Measurements from ENCODE around the gene OGFOD3. TPM values are rescaled to one million over a fixed set of nuclear protein-coding genes. Genes with fewer than 3 reads are reported as not detected.

The OGFOD3 gene
- total RNA-seq, 1 donor from 2014 or later = 25.5 TPM

- Histone ChIP-seq H3K4me3 (no peak overlapping the region), H3K27me3 (no peaks in the 10 kb centered on the region), H3K27ac (no peak overlapping the region), H3K36me3 (peaks cover 0 to 6% of the 10 kb centered on the region in 2 donors), H3K9me3 (no peaks in the 10 kb centered on the region), H3K4me1 (peaks cover 16% of the 10 kb centered on the region)
- no peak for DNase-seq (ENCODE audit: extremely low spot score in 2 of 2)
- intact Hi-C loops (cut with DNase I) = no loop called here
- TF ChIP-seq CTCF (IDR thresholded peaks at IDR 0.05) (no peak), POLR2AphosphoS5 (IDR thresholded peaks at IDR 0.05; ENCODE audit: insufficient read depth in 1 of 2, low read depth in 1 of 2) (no peak), POLR2A (IDR thresholded peaks at IDR 0.05) (no peak)
These were observed 28.1 kb downstream of the OGFOD3 start for GRCh38 chr17:82390015-82390859.

GRCh38 chr17:82389379-82389778 lies 29.0 kb downstream of the OGFOD3 start:
- Histone ChIP-seq H3K9me3 (no peaks in the 10 kb centered on the region), H3K27me3 (no peaks in the 10 kb centered on the region), H3K4me3 (no peak overlapping the region), H3K4me1 (peaks cover 25% of the 10 kb centered on the region), H3K36me3 (peaks cover 0 to 6% of the 10 kb centered on the region in 2 donors), H3K27ac (no peak overlapping the region)
- DNase-seq (ENCODE audit: extremely low spot score in 2 of 2) = no peak
- intact Hi-C loops (cut with DNase I) = no loop called here
- no peak for TF ChIP-seq CTCF (IDR thresholded peaks at IDR 0.05)
- TF ChIP-seq POLR2A (IDR thresholded peaks at IDR 0.05) = no peak
- no peak for TF ChIP-seq POLR2AphosphoS5 (IDR thresholded peaks at IDR 0.05; ENCODE audit: insufficient read depth in 1 of 2, low read depth in 1 of 2)

DNA sequence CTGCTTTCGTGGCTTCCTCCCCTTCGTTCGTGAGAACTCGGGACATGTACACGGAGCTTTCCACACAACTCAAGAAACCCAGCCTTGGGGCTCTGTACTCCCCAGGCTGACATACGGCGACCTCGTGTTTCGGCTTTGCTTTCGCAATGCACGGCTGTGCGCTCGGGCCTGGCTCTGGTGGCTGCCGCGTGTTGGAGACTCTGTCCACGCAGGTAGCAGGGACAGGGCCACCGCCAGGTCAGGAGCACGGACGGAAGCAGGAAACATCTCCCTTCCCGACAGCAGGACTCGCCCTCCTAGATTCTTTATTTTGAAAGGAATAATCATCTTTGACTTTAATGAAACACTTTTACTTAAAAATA lies 29.5 kb downstream of the OGFOD3 start:
- peaks cover 0 to 6% of the 10 kb centered on the region in 2 donors for H3K36me3 ChIP-seq
- H3K9me3 ChIP-seq = no peaks in the 10 kb centered on the region
- intact Hi-C loops (cut with DNase I) = no loop called here
- no peak for TF ChIP-seq CTCF (IDR thresholded peaks at IDR 0.05)
- DNase-seq (ENCODE audit: extremely low spot score in 2 of 2) = no peak
- H3K4me3 ChIP-seq = no peak overlapping the region
- peaks cover 28% of the 10 kb centered on the region for H3K4me1 ChIP-seq
- no peaks in the 10 kb centered on the region for H3K27me3 ChIP-seq
- no peak overlapping the region for H3K27ac ChIP-seq

DNA sequence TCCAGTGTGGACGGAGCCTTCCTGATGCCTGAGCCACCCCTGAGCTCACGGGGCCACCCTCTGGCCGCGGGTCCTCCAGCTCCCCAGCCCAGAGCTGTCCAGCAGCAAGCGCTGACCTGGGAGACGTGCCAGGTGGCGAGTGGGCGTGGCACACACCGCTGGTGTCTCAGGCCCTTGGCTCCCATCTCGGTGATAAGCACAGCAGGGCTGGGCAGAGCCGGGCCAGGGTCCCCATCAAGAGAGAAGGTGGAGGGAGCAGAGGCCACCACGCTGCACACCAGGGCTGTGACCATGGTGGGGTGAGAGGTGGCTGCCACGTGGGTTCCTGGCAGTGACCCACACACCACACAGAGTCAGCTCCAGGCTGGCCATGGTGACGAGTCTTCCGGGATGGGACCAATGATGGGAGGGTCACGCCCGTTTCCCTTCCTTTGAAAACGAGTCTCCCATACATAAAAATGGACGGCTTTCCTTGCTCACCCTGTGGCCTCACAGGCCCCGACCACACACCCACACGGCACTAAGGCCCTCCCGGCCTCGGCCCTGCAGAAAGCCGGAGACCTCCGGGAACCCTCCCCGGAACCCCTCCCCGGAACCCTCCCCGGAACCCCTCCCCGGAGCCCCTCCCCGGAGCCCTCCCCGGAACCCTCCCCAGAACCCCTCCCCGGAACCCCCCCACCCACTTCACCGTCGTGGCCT lies 30.0 kb downstream of the OGFOD3 start:
- Histone ChIP-seq H3K4me3 (no peak overlapping the region), H3K27me3 (no peaks in the 10 kb centered on the region), H3K36me3 (peaks cover 0 to 6% of the 10 kb centered on the region in 2 donors), H3K4me1 (peaks cover 28% of the 10 kb centered on the region), H3K27ac (no peak overlapping the region), H3K9me3 (no peaks in the 10 kb centered on the region)
- no peak for TF ChIP-seq POLR2A (IDR thresholded peaks at IDR 0.05)
- TF ChIP-seq POLR2AphosphoS5 (IDR thresholded peaks at IDR 0.05; ENCODE audit: insufficient read depth in 1 of 2, low read depth in 1 of 2) = no peak
- no peak for DNase-seq (ENCODE audit: extremely low spot score in 2 of 2)
- intact Hi-C loops (cut with DNase I) = no loop called here

DNA sequence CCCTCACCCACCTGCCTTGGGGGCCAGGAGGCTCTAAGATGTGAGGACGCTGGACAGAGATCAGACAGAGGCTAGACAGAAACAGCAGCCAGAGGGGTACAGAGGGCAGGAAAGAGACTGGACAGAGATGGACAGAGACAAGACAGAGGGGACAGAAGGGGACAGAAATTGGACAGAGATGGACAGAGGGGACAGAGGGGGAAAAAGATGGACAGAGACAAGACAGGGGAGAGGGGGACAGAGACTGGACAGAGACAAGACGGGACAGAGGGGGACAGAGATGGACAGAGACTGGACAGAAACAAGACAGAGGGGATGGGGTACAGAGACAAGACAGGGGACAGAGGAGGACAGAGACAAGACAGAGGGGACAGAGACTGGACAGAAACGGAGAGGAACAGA lies 30.7 kb downstream of the OGFOD3 start:
- H3K4me1 ChIP-seq = peaks cover 28% of the 10 kb centered on the region
- H3K27me3 ChIP-seq = no peaks in the 10 kb centered on the region
- no peaks in the 10 kb centered on the region for H3K9me3 ChIP-seq
- intact Hi-C loops (cut with DNase I) = no loop called here
- TF ChIP-seq POLR2AphosphoS5 (IDR thresholded peaks at IDR 0.05; ENCODE audit: insufficient read depth in 1 of 2, low read depth in 1 of 2) = no peak
- TF ChIP-seq POLR2A (IDR thresholded peaks at IDR 0.05) = no peak
- no peak for TF ChIP-seq CTCF (IDR thresholded peaks at IDR 0.05)
- DNase-seq (ENCODE audit: extremely low spot score in 2 of 2) = no peak
- peaks cover 0 to under 1% of the 10 kb centered on the region in 2 donors for H3K36me3 ChIP-seq
- no peak overlapping the region for H3K4me3 ChIP-seq
- no peak overlapping the region for H3K27ac ChIP-seq

Measured in vagina (tissue), 2 donors.